Activated T-helper 2 cell treated with anti-CD3 and anti-CD28 coated beads, Interferon-gamma antibody, Interleukin-2, Interleukin-4, amounts not matched to agents 10 μg/mL and 5 μg/mL and 100 μg/mL, durations not matched to agents 14 hours and 24 hours and 36 hours (primary cell): ENCODE data around the gene ZNF883. TPM values are rescaled to one million over a fixed set of nuclear protein-coding genes. Genes with fewer than 3 reads are reported as not detected.

Source experiments
- DNase-seq: peaks from one replicate; pipeline ENCODE4 v3.0.0; 2021; ENCODE audit warnings: low spot score
- H3K27ac Mint-ChIP-seq: one replicate; pipeline ENCODE4 v1.8.0; 2021; ENCODE audit warnings: mixed read lengths
- H3K27me3 Mint-ChIP-seq: one replicate; pipeline ENCODE4 v1.8.0; 2021; ENCODE audit warnings: low read depth, mixed read lengths
- H3K36me3 Mint-ChIP-seq: one replicate; pipeline ENCODE4 v1.8.0; 2021; ENCODE audit warnings: low read depth, mixed read lengths
- H3K4me1 Mint-ChIP-seq: one replicate; pipeline ENCODE4 v1.8.0; 2021; ENCODE audit warnings: low read depth, mixed read lengths
- H3K4me3 Mint-ChIP-seq: one replicate; pipeline ENCODE4 v1.8.0; 2021; ENCODE audit warnings: low read depth, mild to moderate bottlenecking, moderate library complexity, mixed read lengths
- H3K9me3 Mint-ChIP-seq: one replicate; pipeline ENCODE4 v1.8.0; 2021; ENCODE audit warnings: mixed read lengths
- intact Hi-C: fragments of 100-400 bp; cut with micrococcal nuclease; formaldehyde crosslinking; loops from one replicate; pipeline ENCODE4 v1.15.1; 2023
- total RNA-seq: library from RNA; stranded (reverse); gene quantifications from 2 replicates; pipeline ENCODE4 v1.2.3, GENCODE V29; 2022

ZNF883 gene
- total RNA-seq, 1 donor from 2014 or later = 0.16 TPM

GRCh38 chr9:112912636-112913035 lies 99.4 kb downstream of the ZNF883 start:
- Mint-ChIP-seq H3K4me3 (no peak overlapping the region), H3K4me1 (no peaks in the 10 kb centered on the region), H3K27ac (no peak overlapping the region), H3K36me3 (no peaks in the 10 kb centered on the region), H3K9me3 (no peaks in the 10 kb centered on the region), H3K27me3 (peaks cover 8% of the 10 kb centered on the region)
- intact Hi-C loops = no loop called here
- no peak for DNase-seq

GRCh38 chr9:112911736-112912135 lies 100.3 kb downstream of the ZNF883 start:
- intact Hi-C loops = no loop called here
- H3K4me3 Mint-ChIP-seq = no peak overlapping the region

More at GRCh38 chr9:112911736-112912135, 100.3 kb downstream of the ZNF883 start:
- H3K9me3 Mint-ChIP-seq = no peaks in the 10 kb centered on the region
- H3K36me3 Mint-ChIP-seq = no peaks in the 10 kb centered on the region
- H3K27me3 Mint-ChIP-seq = peaks cover 12% of the 10 kb centered on the region
- no peaks in the 10 kb centered on the region for H3K4me1 Mint-ChIP-seq
- DNase-seq = no peak
- no peak overlapping the region for H3K27ac Mint-ChIP-seq

Other genes with a start within 250 kb of the ZNF883 start
- not detected in 2 replicates for gene SLC46A2, start 121.3 kb downstream of the ZNF883 start, total RNA-seq
- gene ZFP37, start 44.5 kb upstream of the ZNF883 start, total RNA-seq = 0.21 and 0.30 TPM in 2 replicates
- 4.7 and 5.0 TPM in 2 replicates for gene SLC31A2, start 138.8 kb upstream of the ZNF883 start, total RNA-seq
- gene FKBP15, start 209.1 kb upstream of the ZNF883 start, total RNA-seq = 39.6 and 40.4 TPM in 2 replicates
- 18.0 and 20.0 TPM in 2 replicates for gene SLC31A1, start 209.4 kb upstream of the ZNF883 start, total RNA-seq